ENCODE data around the gene INPP5A. TPM values are rescaled to one million over a fixed set of nuclear protein-coding genes. Genes with fewer than 3 reads are reported as not detected.

INPP5A gene
- total RNA-seq, 1 donor from 2014 or later: 105 TPM

- TF ChIP-seq CTCF (IDR thresholded peaks at IDR 0.05; ENCODE audit: borderline replicate concordance): no peak
- H3K9me3 ChIP-seq (replicated peaks): no peaks in the 10 kb centered on the region
- no peak for DNase-seq
- H3K4me3 ChIP-seq: peak overlapping the region; percentile 64
- peaks cover 67% of the 10 kb centered on the region for H3K4me1 ChIP-seq
- H3K36me3 ChIP-seq: no peaks in the 10 kb centered on the region
- no peaks in the 10 kb centered on the region for H3K27me3 ChIP-seq (ENCODE audit: low read depth)
- H3K27ac ChIP-seq (replicated peaks): peak overlapping the region; percentile 97
- intact Hi-C loops (cut with micrococcal nuclease): no loop called here
Observed at GRCh38 chr10:132519382-132520176, 18.0 kb upstream of the INPP5A start.

DNA sequence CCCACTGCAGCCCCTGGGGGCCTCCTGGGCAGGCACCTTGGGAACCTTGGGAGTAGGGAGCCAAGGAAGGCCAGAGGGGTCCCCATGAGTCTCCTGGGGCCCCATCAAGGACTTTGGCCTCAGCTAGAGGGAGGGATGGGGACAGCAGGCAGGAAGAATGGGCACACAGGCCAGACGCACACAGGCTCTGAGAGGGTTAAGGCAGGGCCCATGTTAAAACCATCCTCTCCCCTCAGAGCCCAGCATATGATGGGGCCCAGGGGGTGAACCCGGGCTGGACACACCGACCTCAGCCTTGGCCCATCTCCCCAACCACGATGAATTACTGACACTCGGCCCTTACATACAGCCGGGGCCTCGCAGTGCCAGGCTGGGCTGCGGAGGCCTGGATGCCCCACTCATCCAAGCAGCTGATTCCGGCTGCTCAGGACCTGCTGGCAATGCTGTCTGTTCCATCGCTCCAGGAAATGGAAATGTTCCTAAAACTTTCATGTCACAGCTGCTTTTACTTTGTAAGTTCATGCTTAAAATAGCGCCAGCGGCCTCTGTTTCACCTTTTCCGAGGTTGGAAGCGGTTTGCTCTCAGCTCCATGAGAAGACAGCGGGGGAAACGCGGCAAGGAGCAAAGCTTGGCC, 17.3 kb upstream of the INPP5A start:
- DNase-seq: peak; percentile 36
- H3K9me3 ChIP-seq (replicated peaks): no peaks in the 10 kb centered on the region
- intact Hi-C loops (cut with micrococcal nuclease): no loop called here
- peak overlapping the region; percentile 97 for H3K27ac ChIP-seq (replicated peaks)
- H3K36me3 ChIP-seq: no peaks in the 10 kb centered on the region
- H3K27me3 ChIP-seq (ENCODE audit: low read depth): no peaks in the 10 kb centered on the region
- peaks cover 59% of the 10 kb centered on the region for H3K4me1 ChIP-seq
- no peak for TF ChIP-seq CTCF (IDR thresholded peaks at IDR 0.05; ENCODE audit: borderline replicate concordance)
- peak overlapping the region; percentile 1 for H3K4me3 ChIP-seq

GRCh38 chr10:132521041-132521465, 16.5 kb upstream of the INPP5A start:
- Histone ChIP-seq H3K27me3 (ENCODE audit: low read depth) (no peaks in the 10 kb centered on the region), H3K4me1 (peaks cover 52% of the 10 kb centered on the region), H3K4me3 (no peak overlapping the region), H3K9me3 (replicated peaks) (no peaks in the 10 kb centered on the region), H3K27ac (replicated peaks) (peak overlapping the region; percentile 97), H3K36me3 (no peaks in the 10 kb centered on the region)
- intact Hi-C loops (cut with micrococcal nuclease): no loop called here
- no peak for TF ChIP-seq CTCF (IDR thresholded peaks at IDR 0.05; ENCODE audit: borderline replicate concordance)
- DNase-seq: peak; percentile 13

- intact Hi-C loops (cut with micrococcal nuclease): no loop called here
- peaks cover 47% of the 10 kb centered on the region for H3K4me1 ChIP-seq
Observed at GRCh38 chr10:132521466-132522102, 16.0 kb upstream of the INPP5A start.

More at GRCh38 chr10:132521466-132522102, 16.0 kb upstream of the INPP5A start:
- H3K9me3 ChIP-seq (replicated peaks): no peaks in the 10 kb centered on the region
- H3K27ac ChIP-seq (replicated peaks): peak overlapping the region; percentile 97
- DNase-seq: no peak
- TF ChIP-seq CTCF (IDR thresholded peaks at IDR 0.05; ENCODE audit: borderline replicate concordance): no peak
- no peak overlapping the region for H3K4me3 ChIP-seq
- no peaks in the 10 kb centered on the region for H3K36me3 ChIP-seq
- no peaks in the 10 kb centered on the region for H3K27me3 ChIP-seq (ENCODE audit: low read depth)

All from left ventricle myocardium inferior (tissue), 1 donor.